ENCODE data around the gene SYN1.

SYN1 gene

DNA sequence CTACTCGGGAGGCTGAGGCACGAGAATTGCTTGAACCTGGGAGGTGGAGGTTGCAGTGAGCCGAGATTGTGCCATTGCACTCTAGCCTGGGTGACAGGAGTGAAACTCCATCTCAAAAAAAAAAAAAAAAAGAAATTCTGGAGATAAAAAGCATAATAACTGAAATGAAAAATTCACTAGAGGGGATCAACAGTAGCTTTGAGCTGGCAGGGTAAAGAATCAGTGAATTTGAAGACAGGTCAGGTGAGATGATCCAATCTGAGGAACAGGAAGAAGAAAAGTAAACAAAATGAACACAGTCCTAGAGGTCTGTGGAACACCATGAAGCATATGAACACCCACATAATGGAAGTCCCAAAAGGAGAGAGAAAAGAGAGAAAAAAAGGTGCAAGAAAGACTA lies 22.4 kb downstream of the SYN1 start:
- no peak for DNase-seq (ENCODE audit: low read depth in 2 of 2)

DNA sequence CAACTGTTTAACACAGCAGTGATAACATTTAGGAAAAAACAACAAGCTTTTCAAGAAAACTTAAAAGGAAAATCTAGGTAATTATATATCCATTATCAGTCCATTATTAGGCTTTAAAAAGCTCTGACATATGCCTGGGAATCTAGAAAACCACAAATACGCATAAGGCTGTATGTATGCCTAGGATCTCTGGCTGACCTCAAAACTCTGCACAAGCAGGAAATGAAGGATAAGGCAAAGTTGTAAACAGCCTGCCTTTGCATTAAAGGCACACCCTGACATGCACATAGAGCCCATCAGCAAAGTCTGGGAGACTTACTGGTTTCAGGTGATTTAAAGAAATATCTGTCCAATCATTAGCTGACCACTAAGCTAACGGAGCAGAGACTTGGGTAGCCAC lies 23.4 kb downstream of the SYN1 start:
- no peak for DNase-seq (ENCODE audit: low read depth in 2 of 2)

DNA sequence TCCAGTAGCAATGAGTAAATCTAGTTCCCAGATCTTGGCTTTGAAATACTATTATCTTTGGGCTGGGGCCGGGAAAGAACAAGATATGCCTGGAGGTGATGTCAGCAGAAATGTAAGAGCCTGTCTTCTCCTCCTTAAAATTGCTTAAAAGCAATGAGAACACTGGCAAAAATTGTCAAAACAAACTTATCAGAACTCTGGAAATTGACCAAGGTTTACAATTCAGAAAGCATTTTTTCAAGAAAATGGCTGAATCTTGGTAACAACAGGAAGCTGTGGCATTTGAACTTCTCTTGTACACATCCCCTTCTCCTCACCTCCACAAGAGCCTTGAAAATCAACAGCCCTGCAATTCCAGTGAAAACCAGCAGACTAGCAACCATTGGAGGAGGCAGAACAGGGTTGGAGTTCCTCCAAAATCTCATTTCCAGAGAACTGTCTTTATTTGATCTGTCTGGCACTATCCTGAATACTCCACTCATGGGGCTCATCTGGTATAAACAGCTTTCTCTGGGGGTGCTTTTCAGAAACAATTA lies 23.9 kb downstream of the SYN1 start:
- no peak for DNase-seq (ENCODE audit: low read depth in 2 of 2)

DNA sequence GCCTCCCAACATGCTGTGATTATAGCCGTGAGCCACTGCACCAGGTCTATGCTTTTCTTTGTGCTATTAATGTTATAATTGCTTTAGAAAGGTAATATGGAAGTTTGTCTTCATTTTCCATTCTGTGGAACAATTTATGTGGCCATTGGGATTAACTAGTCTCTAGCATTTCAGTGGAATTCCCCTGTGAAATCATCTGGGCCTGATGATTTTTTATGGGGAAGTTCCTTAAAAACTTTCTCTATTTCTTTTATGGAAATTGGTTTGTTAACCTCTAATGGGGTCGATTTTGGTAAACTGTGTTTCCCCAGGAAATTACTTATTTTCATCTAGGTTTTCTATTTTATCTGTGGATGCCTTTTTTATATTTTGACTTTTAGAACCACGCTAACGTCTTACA lies 26.1 kb downstream of the SYN1 start:
- no peak for DNase-seq (ENCODE audit: low read depth in 2 of 2)

DNA sequence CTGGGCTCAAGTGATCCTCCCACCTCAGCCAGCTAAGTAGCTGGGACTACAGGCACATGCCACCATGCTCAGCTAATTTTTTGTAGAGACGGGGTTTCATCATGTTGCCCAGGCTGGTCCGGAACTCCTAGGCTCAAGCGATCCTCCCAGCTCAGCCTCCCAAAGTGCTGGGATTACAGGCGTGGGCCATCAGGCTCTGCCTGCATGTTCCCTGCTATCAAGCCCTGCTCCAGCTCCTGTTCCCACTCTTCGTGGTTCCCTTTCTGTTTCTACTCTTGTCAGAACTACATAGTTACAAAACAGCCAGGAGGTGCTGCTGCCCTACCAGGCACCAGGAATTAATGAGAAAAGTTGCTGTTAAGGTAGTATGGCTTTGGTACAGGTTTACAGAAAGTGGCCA lies 28.7 kb downstream of the SYN1 start:
- no peak for DNase-seq (ENCODE audit: low read depth in 2 of 2)

DNA sequence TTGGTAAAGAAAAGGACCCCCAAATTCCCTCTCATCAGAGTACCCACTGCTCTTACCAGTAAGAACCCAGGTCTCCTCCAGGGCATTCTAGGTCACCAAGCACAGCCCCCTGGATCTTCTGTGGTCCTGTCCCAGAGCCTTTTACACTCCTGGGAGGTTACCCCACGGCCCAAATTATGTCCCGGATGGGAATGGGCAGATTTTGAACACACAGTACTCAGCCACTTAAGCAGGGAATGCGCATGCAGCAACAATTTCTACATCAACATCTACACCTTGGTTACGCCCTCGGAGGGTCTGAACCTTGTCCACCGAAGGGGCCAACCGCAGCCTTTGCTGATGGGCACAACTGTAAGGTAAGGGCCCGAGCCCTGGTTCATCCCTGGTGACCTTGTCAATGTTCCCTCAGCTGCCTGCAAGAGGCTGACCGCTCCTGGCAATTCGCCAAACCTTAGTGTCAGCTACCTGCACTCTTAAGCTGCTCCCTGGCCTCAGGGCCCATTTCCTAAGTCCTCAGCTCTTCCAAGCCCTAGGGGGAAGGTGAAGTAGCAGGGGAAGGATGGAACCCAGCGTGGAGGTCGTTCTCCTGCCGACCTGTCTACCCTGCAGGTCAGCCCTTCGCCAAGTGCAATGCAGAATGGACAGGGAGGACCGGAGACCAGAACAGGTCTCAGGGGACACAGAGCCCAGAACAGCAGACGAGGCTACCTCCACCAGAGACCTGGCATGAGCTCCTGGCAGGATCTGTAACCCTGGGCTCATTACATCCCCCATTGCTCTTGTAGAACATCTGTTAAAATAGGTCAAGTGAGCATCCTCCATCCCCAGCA lies 31.5 kb downstream of the SYN1 start:
- no peak for DNase-seq (ENCODE audit: low read depth in 2 of 2)

DNA sequence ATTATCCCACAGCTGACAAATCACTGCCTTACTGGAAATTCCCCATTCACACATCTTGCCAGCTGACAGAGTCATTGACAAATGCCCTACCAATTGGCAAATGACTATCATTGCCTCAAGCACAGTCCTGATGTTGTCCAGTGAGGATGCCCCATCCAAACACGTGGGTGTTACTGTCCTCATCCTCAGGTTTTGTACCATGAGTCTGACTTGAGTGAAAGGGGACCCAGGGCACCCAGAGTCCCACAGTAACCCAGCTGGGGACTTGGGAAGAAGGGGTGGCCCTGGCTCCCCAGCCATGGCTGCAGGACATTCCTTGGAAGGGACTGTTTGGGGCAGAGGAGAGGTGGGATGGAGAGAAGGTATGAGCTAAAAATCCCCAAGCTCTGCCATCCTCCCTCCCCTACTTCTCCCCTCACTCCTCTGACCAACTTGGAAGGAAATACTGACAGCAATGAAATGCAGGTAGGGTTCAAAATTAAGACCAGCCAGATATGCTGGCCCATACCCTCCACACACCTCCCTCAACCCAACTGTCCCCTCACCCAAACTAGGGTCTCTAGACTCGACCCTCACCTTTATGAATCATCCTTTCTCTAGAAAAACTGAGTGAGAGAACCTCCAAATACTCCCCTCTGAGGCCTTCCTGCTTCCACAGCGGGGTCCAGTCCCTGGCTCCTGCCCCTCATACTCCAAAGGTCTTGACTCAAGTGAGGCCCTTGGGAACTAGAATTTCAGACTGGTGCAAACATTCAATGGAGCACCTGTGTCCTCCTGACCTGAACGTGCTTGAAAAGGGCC lies 32.4 kb downstream of the SYN1 start:
- no peak for DNase-seq (ENCODE audit: low read depth in 2 of 2)

DNA sequence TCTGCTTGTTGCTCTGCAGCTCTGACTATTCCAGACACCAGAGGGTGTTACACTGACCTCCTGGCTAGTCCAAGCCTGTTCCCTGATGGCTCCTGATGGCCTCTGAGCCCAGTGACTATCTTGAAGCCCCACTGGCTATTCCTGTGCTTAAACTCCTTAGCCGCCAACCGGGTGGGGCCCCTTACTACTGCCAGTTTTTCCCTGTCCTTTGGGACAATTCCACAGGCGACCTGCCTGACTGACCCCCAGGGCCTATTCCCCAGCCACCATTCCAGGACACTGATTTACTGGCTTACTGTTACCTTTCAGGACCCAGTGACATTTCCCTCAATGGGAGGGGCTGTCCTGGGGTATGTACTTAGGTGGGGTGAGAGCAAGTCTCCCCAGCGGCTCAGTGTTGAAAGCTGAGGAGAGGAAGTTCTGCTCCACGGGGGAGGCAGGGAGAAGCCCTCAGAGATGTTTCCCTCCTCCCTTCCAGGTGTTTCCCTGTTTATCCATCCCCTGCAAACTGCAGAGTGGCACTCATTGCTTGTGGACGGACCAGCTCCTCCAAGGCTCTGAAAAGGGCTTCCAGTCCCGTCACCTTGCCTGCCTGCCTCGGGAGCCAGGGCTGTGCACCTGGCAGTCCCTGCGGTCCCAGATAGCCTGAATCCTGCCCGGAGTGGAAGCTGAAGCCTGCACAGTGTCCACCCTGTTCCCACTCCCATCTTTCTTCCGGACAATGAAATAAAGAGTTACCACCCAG lies 33.4 kb downstream of the SYN1 start:
- DNase-seq (ENCODE audit: low read depth in 2 of 2) = no peak

DNA sequence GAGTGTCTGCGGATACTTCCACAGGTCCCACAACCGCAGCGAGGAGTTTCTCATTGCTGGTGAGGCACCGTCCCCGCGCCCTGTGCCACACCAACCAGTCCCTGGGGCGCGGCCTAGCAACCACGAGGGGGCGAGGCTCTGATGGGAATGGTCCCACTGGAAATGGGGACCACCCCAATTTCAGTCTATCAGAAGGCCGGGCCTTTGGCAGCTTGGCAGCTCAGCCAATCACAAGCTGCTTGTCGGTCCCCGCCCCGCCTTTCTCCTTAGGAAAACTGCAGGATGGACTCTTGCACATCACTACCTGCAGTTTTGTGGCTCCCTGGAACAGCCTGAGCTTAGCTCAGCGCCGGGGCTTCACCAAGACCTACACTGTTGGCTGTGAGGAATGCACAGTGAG lies 34.4 kb downstream of the SYN1 start:
- no peak for DNase-seq (ENCODE audit: low read depth in 2 of 2)

DNA sequence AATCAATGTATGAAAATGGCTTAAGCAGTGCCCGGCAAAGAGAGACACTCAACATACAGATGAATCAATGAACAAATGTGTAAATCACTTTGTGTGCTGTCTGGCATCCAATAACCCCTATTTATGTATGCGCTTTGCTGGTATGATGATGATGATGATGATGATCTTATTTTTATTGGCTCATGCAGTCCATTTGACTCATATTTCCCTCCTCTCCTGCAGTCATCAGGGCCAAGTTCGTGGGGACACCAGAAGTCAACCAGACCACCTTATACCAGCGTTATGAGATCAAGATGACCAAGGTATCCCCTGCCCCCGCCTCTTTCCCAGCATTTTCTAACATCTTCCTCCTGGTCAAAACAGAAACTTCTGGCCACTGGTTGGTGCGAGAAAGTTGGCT lies 34.9 kb downstream of the SYN1 start:
- DNase-seq (ENCODE audit: low read depth in 2 of 2) = no peak

DNA sequence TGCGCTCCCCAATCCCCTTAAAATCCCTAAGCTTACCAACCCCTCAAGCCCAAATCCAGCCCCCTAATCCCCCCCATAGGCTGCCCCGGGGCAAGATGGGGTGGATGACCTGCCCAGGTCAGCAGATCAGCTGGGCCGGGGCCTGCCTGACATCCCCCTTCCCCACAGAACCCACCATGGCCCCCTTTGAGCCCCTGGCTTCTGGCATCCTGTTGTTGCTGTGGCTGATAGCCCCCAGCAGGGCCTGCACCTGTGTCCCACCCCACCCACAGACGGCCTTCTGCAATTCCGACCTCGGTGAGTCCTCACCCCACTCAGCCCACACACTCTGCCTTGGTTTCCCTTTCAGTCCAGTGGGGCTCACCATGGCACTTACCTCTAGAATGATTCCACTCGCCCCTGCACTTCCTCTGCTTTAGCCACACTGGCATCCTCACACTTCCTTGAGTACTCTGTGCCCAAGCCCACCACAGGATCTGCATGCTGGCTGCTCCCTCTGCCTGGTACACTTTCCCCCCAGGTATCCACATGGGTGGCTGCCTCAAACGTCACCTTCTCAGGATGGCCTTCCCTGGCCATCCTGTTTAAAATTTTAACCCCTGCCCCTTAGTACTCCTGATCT lies 36.3 kb downstream of the SYN1 start:
- no peak for DNase-seq (ENCODE audit: low read depth in 2 of 2)

DNA sequence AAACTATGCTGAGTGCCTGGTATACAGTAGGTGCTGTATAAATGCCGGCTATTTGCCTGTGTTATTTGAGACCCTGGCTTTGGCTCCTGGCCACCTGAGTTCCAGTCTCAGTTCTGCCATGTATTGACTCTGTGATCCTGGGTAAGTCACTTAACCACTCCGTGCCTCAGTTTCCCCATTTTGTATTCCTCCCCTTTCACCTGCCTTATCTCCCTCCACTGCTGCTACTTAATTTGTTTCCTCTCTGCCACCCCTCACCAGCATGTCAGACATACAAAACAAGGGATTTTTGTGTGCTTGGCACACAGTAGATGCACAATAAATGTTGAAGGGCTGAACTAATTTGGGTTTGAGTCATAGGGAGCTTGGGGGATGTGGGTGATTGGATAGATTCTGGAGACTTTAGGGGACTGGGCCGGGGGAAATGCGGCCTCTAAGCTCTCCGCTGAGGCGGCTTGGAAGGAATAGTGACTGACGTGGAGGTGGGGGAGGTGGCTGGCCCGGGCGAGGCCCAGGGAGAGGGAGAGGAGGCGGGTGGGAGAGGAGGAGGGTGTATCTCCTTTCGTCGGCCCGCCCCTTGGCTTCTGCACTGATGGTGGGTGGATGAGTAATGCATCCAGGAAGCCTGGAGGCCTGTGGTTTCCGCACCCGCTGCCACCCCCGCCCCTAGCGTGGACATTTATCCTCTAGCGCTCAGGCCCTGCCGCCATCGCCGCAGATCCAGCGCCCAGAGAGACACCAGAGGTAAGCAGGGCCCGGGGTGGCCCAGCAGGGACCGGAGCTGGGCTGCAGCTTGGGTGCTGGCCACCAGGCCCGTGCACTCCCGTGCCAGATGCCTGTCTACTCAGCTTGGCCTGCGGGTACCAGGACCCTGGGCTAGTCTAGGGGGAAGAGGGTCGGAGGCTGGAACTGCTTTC lies 37.7 kb downstream of the SYN1 start, which contains the start of gene TIMP1:
Gene TIMP1, plus strand, starts transcription at position 706 of the 917 bp plus-strand sequence. CDS start 980 bp downstream, outside the sequence.
- peak; percentile 77 to 81 for DNase-seq (ENCODE audit: low read depth in 2 of 2)

DNA sequence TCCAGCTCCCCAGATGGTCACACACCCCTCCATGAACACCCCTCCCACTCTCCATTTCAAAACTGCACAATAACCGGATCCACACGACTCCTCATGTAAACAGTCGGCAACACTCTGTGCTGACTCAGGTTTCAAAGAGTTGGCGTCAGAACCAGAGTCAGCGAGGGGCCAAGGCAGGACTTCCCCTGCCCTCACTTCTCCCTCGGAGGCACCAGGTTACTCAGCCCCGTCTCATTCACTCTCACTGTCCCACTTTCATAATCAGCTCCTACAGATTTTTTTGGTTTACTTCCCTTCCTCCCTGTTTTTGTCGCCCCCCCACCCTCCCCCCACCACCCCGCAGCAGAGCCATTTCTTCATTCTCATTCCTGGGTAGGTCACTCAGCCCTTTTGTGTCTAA lies 40.1 kb downstream of the SYN1 start:
- DNase-seq (ENCODE audit: low read depth in 2 of 2) = peak; percentile 30 to 33

DNA sequence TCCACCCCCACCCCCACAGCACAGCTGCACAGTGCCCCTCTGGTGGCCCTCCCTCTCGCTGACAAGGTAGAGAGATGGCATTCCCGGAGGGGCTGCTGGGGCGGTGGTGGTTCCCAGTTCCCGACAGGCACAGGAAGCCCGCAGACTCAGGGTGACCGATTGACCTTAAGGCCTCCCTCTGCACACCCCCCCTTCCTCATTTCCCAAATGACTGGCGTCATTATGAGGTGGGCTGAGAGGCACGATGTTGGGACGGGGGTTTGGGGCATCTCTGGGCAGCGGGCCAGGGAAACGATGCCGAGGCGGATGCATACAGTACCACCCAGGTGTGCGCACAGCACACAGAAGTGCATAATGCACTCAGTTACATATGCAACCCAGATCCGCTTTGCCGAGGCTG lies 41.0 kb downstream of the SYN1 start:
- no peak for DNase-seq (ENCODE audit: low read depth in 2 of 2)

DNA sequence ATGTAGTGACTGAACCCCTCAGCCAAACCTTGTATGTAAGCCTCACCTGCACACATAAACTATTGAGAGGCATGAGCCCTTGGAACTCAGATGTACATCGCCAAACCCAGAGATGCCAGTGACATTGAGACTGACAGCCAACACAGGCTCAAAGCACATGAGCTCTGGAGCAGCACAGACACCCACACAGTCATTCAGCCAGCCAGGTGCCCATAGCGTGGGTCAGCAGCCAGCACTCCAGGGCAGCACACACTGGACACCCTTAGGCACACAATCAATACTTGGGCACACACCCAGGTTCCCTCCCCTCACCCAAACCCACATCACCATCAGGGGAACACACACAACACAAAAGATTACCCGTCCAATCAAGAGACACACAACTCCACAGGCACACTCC lies 41.8 kb downstream of the SYN1 start:
- DNase-seq (ENCODE audit: low read depth in 2 of 2) = no peak

DNA sequence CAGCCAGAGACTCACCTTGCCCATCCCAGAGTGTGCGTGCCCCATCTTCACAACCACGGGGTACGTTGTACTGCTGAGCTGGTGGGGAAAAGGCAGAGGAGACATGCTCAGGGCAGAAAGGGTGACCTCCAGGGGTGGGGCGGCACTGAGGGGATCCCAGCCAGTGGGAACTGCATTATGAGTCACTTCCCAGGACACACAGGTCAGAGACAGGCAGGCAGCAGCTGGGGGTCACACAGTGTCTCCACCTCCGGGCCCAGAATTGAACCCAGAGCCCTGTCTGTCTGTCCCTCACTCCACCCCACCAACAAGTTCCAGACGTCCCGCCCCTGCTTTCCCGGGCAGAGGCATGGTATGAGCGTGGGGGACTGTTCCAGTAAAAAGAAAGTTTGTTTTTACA lies 42.2 kb downstream of the SYN1 start:
- DNase-seq (ENCODE audit: low read depth in 2 of 2) = no peak

DNA sequence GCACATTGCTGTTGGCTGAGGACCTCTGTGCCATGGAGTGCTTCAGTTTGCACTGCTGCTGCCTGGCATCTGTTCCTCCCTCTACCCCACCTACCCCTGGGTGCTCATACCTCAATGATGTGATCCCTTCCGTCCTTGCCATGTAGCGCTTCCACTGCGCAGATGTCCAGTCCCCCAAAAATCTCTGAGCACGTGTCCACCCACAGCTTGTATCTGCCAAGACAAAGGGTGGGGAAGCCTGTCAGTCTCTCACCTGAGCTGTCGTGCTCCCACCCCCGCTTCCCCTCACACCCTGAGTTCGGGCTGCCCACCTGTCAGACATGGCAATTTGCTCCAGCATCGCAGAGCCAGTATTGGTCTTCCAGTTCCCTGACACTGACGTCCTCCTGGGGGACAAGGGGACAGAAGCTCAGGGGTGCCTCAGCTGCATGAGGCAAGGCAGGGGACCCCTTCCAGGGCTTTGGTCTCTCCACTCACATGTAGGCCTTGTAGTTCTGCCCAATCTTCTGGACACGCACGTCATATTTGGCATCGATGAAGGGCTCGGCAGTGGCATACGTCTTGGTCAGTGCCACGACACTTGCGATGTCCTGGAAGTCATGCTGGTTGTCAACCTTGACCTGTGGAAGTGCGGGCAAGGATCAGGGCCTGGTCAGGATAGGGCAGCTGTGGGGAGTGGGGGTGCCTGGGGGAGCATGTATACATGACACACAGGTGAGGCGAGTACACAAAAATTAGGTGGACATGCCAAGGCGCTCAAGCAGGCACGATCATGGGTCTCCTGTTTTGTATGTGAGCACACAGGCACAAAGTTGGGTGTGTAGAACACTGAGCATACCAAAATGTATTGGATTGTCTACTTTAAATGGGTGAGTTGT lies 43.4 kb downstream of the SYN1 start:
- DNase-seq (ENCODE audit: low read depth in 2 of 2) = no peak

DNA sequence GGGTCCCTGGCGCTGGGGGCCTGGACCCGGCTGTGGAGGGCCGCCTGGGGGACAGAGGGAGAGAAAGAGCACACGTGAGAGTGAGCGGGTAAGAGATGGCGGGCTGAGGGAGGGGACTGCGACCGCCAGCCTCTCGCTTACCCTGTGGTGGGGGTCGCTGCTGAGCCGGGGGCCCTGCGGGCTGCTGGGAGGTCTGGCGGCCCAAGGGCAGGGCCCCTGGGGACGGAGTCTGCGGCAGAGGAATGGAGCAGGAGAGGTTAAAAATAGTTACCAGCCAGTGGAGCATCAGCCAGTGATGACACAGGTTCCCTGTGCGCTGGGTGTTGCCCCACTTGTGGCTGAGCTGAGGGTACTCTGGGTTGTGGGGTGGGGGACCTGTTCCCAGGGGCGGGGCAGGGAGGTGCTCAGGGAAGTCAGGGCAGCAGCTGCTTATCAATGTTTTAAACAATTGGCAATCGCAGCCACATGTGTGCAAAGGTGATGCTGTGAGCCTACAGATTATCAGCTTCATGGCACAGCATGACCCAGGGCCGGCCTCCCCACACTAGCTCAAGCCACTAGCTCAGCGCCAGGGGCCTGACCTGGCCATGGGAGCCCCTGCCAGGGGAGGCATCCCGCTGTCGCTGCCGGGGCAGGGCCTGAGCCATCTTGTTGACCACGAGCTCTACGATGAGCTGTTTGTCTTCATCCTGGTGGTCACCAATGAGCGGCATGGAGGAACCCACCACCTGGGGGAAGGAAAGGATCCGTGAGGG lies 44.9 kb downstream of the SYN1 start:
- DNase-seq (ENCODE audit: low read depth in 2 of 2) = no peak

DNA sequence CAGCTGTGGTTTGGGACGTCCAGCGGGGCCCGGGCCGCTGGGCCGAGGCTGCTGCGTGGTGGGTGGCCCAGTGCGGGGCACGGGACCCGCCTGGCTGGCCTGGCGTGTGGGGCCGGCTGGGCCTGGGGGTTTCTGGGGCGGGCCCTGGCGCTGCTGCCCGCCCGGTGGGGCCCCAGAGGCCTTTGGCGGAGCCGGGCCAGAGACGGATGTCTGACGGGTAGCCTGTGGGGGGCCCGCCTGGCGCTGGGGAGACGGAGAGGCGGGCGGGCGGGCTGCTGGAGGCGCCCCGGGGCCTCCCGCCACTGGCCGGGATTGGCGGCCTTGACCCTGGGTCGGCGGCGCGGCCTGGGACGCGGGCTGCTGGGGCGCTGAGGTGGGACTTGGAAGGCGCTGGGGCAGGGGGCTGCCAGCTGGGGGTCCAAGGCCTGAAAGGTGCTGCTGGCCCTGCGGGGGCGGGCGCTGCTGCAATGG lies 45.5 kb downstream of the SYN1 start:
- DNase-seq (ENCODE audit: low read depth in 2 of 2) = no peak
